ENCODE results near the gene MEF2C.

The MEF2C gene

DNA sequence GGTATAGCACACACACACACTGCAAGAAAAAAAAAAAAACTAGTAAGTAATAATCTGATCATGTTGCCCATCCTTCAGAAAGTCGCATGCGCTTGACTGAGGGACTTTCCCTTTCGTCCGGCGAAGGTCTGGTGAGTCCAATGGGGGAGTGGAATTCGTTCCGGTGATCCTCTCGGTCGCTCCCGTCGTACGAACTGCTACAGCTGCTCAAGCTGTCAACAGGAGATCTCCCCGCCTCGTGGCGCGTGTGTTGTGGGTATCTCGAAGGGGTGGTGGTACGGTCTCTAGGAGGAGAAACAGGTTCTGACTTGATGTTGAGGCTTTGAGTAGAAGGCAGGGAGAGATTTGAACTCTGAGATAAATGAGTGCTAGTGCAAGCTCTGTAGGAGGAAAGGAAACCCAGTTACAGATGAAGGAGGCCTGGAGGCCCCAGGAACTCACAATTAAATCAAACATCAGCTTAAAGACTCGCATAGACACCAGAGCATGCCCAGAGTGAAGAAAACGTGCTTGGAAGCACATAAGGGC lies 160.4 kb downstream of the MEF2C start:
- peaks cover 17 to 44% (median 40%) of the 10 kb centered on the region in 5 donors for H3K36me3 ChIP-seq (ENCODE audit: control insufficient read depth in 5 of 5, insufficient read depth in 5 of 5, low read length in 5 of 5)
- H3K27ac ChIP-seq (ENCODE audit: low read depth, low read length), result no peak overlapping the region
- no peaks in the 10 kb centered on the region for H3K27me3 ChIP-seq (ENCODE audit: control insufficient read depth in 5 of 5, insufficient read depth in 4 of 5, low read length in 5 of 5)
- H3K4me1 ChIP-seq (ENCODE audit: control insufficient read depth in 5 of 5, insufficient read depth in 5 of 5, low read length in 5 of 5), result no peaks in the 10 kb centered on the region
- no peak overlapping the region for H3K4me3 ChIP-seq (ENCODE audit: low read depth in 1 of 5, low read length in 5 of 5)
- no peaks in the 10 kb centered on the region for H3K9me3 ChIP-seq (ENCODE audit: control insufficient read depth in 5 of 5, low read length in 5 of 5)
- no peak overlapping the region for H3K9ac ChIP-seq (ENCODE audit: low read length in 5 of 5)

DNA sequence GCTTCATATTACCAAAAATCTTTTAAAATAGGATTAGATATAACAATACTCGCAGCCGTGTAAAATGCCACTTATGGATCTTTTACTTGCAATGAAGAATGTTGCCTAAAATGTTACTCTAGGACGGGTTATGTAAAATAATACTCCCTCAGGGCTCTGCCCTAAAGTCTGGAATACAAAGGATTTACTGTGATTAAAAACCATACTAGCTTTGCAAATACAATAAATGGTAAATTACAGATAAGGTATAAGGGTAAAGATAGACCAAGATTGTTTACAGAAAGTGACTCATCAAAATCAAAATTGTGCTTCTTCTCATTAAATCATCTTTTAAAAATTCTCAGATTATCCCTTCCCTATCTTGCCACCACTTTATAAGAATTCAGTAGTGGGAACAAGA lies 163.6 kb downstream of the MEF2C start:
- H3K4me3 ChIP-seq (ENCODE audit: low read depth in 1 of 5, low read length in 5 of 5), result no peak overlapping the region
- H3K36me3 ChIP-seq (ENCODE audit: control insufficient read depth in 5 of 5, insufficient read depth in 5 of 5, low read length in 5 of 5), result peaks cover 11 to 48% (median 26%) of the 10 kb centered on the region in 5 donors
- no peak overlapping the region for H3K9ac ChIP-seq (ENCODE audit: low read length in 5 of 5)
- no peaks in the 10 kb centered on the region for H3K27me3 ChIP-seq (ENCODE audit: control insufficient read depth in 5 of 5, insufficient read depth in 4 of 5, low read length in 5 of 5)
- no peak overlapping the region for H3K27ac ChIP-seq (ENCODE audit: low read depth, low read length)
- no peaks in the 10 kb centered on the region for H3K4me1 ChIP-seq (ENCODE audit: control insufficient read depth in 5 of 5, insufficient read depth in 5 of 5, low read length in 5 of 5)
- H3K9me3 ChIP-seq (ENCODE audit: control insufficient read depth in 5 of 5, low read length in 5 of 5), result no peaks in the 10 kb centered on the region

DNA sequence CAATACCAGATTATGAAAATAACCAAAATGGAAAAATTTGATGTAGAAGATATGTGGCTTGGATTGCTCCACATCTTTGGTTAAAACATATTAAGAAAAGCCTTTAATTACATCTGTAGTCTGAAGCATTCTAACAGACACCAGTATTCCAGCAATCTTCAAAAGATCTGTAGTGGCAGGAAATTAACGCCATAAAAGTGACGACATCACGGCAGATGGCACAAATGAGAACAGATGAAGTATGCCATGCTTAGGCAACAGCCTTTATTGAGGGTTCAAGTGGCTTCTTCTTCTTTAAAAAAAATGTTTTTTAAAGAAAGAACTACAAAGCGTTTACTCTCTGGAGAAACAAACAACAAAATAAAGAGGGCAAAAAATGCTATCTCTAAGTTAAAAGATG lies 164.2 kb downstream of the MEF2C start:
- H3K9me3 ChIP-seq (ENCODE audit: control insufficient read depth in 5 of 5, low read length in 5 of 5), result no peaks in the 10 kb centered on the region
- H3K27ac ChIP-seq (ENCODE audit: low read depth, low read length), result no peak overlapping the region

DNA sequence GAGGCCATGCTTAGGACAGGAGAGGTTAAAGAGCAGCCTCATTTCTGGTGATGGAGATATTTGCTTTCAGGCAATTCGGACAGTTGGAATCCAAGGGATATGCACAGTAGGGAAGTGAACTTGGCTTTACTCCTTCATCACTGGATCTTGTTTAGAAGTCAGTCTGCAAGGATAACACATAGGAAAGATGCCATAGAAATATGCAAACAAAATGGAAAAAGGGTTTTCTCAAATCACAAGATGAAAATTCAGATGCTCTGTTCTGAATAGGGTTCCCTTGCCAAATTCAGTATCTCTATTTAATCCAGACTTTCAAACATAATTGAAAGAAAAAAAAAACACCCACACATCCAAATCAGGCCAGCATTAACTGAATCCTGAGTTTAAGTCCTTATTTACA lies 166.9 kb downstream of the MEF2C start:
- no peak overlapping the region for H3K9ac ChIP-seq (ENCODE audit: low read length in 5 of 5)
- no peaks in the 10 kb centered on the region for H3K9me3 ChIP-seq (ENCODE audit: control insufficient read depth in 5 of 5, low read length in 5 of 5)
- peaks cover 5 to 30% (median 13%) of the 10 kb centered on the region in 5 donors for H3K36me3 ChIP-seq (ENCODE audit: control insufficient read depth in 5 of 5, insufficient read depth in 5 of 5, low read length in 5 of 5)
- no peaks in the 10 kb centered on the region for H3K4me1 ChIP-seq (ENCODE audit: control insufficient read depth in 5 of 5, insufficient read depth in 5 of 5, low read length in 5 of 5)
- H3K27ac ChIP-seq (ENCODE audit: low read depth, low read length), result no peak overlapping the region
- no peak overlapping the region for H3K4me3 ChIP-seq (ENCODE audit: low read depth in 1 of 5, low read length in 5 of 5)
- no peaks in the 10 kb centered on the region for H3K27me3 ChIP-seq (ENCODE audit: control insufficient read depth in 5 of 5, insufficient read depth in 4 of 5, low read length in 5 of 5)

More for the DNA sequence above, 164.2 kb downstream of the MEF2C start:
- H3K4me3 ChIP-seq (ENCODE audit: low read depth in 1 of 5, low read length in 5 of 5), result no peak overlapping the region
- no peaks in the 10 kb centered on the region for H3K4me1 ChIP-seq (ENCODE audit: control insufficient read depth in 5 of 5, insufficient read depth in 5 of 5, low read length in 5 of 5)
- H3K36me3 ChIP-seq (ENCODE audit: control insufficient read depth in 5 of 5, insufficient read depth in 5 of 5, low read length in 5 of 5), result peaks cover 11 to 48% (median 26%) of the 10 kb centered on the region in 5 donors
- H3K9ac ChIP-seq (ENCODE audit: low read length in 5 of 5), result no peak overlapping the region
- H3K27me3 ChIP-seq (ENCODE audit: control insufficient read depth in 5 of 5, insufficient read depth in 4 of 5, low read length in 5 of 5), result no peaks in the 10 kb centered on the region

DNA sequence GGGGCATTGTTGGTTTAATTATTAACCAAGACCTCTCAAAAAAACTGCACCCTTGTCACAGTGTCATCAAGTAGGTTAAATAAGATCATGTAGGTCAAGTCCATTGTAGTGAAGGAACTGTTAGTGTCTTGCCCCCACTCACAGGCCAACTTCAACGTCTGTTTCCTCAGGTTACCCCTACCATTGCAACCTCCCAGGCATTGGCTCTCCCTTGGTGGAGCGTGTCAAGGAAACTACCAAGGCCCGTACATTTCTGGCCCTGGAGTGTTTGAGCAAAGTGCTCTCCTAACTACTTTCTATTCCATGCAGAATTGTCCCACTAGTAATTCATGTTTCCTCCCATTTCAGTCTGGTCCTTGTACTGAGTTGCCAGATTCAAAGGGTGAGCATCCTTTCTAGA lies 167.5 kb downstream of the MEF2C start:
- no peak overlapping the region for H3K4me3 ChIP-seq (ENCODE audit: low read depth in 1 of 5, low read length in 5 of 5)
- no peaks in the 10 kb centered on the region for H3K9me3 ChIP-seq (ENCODE audit: control insufficient read depth in 5 of 5, low read length in 5 of 5)
- no peaks in the 10 kb centered on the region for H3K4me1 ChIP-seq (ENCODE audit: control insufficient read depth in 5 of 5, insufficient read depth in 5 of 5, low read length in 5 of 5)
- H3K36me3 ChIP-seq (ENCODE audit: control insufficient read depth in 5 of 5, insufficient read depth in 5 of 5, low read length in 5 of 5), result peaks cover 5 to 24% (median 8%) of the 10 kb centered on the region in 5 donors
- no peak overlapping the region for H3K9ac ChIP-seq (ENCODE audit: low read length in 5 of 5)
- H3K27me3 ChIP-seq (ENCODE audit: control insufficient read depth in 5 of 5, insufficient read depth in 4 of 5, low read length in 5 of 5), result no peaks in the 10 kb centered on the region
- H3K27ac ChIP-seq (ENCODE audit: low read depth, low read length), result no peak overlapping the region

DNA sequence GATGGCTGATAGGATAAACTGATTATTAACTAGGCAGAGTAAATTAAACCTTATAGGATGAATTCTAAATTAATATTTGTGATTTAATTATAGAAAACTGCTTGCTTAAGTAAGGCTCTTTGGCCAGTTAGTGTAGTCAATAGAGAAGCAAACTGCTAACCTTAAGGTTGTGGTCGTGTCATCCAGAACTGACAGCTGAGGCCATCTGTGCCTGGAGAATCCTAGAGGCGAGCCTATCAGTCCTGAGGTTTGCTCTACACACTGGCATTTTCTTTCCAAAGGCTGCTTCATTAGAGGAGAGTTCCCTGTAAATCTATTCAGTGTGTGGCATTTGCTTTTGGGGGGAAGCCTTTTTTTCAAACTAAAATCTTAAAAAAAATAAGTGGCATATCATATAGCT lies 169.2 kb downstream of the MEF2C start:
- Histone ChIP-seq H3K4me1 (ENCODE audit: control insufficient read depth in 5 of 5, insufficient read depth in 5 of 5, low read length in 5 of 5) (no peaks in the 10 kb centered on the region), H3K4me3 (ENCODE audit: low read depth in 1 of 5, low read length in 5 of 5) (no peak overlapping the region), H3K9me3 (ENCODE audit: control insufficient read depth in 5 of 5, low read length in 5 of 5) (no peaks in the 10 kb centered on the region), H3K27ac (ENCODE audit: low read depth, low read length) (no peak overlapping the region), H3K27me3 (ENCODE audit: control insufficient read depth in 5 of 5, insufficient read depth in 4 of 5, low read length in 5 of 5) (no peaks in the 10 kb centered on the region), H3K36me3 (ENCODE audit: control insufficient read depth in 5 of 5, insufficient read depth in 5 of 5, low read length in 5 of 5) (peaks cover 0 to 16% (median 8%) of the 10 kb centered on the region in 5 donors), H3K9ac (ENCODE audit: low read length in 5 of 5) (no peak overlapping the region)

DNA sequence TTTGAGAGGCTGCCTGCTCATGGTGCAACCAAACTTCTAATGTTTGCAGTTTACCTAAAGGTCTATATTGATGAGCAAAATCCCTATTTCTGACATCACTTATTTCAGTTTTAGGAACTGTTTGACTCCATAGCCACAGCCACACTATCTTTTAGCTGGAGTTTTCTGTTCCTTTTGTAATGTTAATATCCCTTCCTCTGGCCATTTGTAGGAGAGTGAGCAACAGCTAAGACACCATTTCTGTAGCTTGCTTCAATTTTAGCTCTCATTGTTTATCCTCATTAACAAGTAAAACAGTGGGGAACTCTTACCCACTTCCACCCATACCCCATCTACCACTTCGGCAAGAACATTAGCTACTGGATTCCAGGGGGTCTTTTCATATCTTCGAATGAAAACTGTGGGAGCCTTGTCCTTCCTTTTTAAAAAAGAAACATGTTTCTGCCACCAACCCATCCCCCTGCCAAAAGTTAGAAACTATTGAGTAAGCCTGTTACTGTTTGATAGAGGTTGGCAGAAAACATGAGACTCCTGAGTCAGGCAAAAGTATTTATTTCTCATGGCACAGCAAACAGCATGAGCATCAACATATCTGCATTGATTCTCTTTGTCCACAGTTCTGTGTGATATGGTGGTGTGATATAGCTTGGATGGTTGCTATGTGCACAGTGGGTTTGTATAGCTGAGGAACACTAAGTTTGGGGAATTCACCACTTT lies 174.1 kb downstream of the MEF2C start:
- Histone ChIP-seq H3K27me3 (ENCODE audit: control insufficient read depth in 5 of 5, insufficient read depth in 4 of 5, low read length in 5 of 5) (no peaks in the 10 kb centered on the region), H3K9me3 (ENCODE audit: control insufficient read depth in 5 of 5, low read length in 5 of 5) (no peaks in the 10 kb centered on the region), H3K36me3 (ENCODE audit: control insufficient read depth in 5 of 5, insufficient read depth in 5 of 5, low read length in 5 of 5) (no peaks in the 10 kb centered on the region), H3K4me1 (ENCODE audit: control insufficient read depth in 5 of 5, insufficient read depth in 5 of 5, low read length in 5 of 5) (no peaks in the 10 kb centered on the region), H3K4me3 (ENCODE audit: low read depth in 1 of 5, low read length in 5 of 5) (no peak overlapping the region), H3K27ac (ENCODE audit: low read depth, low read length) (no peak overlapping the region), H3K9ac (ENCODE audit: low read length in 5 of 5) (no peak overlapping the region)

DNA sequence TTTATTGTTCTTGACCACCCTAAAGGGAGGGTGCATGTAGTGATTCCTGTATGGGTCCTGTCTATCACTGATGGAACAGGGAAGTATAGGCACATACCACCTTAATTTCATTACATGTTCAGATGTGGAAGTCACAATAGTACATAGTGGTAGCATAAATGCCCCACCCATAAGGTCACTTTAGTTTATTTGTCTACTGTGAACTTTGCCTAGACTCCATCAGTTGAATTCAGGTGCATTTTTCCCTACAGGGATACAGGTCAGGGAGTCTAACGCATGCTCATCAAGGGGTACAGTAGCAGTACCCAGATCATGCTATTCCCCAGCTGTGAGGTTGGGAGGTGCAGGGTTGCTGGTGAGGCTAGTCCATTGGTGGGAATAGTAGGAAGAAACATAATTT lies 175.0 kb downstream of the MEF2C start:
- Histone ChIP-seq H3K36me3 (ENCODE audit: control insufficient read depth in 5 of 5, insufficient read depth in 5 of 5, low read length in 5 of 5) (no peaks in the 10 kb centered on the region), H3K9ac (ENCODE audit: low read length in 5 of 5) (no peak overlapping the region)

DNA sequence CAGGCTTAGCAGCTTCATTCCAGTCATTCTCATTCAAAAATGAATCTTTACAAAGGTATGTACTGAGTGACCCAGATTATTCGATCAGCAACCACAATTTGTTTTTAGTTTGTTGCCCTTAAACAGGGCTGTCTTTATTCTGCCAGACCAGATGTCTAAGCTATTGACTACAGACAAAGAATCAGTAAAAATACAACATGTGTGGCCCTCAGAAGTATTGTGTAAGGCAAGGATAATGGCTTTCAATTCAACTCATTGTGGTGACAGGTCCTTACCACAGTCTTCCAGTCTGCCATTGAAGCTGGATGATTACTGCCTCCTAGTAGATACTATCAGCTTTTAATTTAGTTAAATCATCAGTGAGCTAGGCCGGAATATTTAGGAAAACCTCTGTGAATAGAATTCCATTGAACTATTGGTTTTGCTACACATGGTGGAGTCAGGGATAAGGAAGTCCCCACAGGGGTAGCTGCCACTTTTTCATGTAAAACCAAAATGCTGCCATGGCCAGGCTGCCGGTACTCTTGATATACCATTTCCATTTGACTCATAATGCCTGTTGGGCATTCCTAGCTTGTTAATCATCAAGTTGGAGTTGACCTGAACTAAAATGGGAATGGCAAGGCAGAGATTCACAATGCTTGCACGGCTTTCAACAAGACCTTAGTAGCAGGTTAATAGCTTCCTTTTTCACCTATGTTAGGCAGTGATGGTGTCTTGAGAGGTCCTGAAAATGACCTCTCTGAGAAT lies 175.6 kb downstream of the MEF2C start:
- Histone ChIP-seq H3K27ac (ENCODE audit: low read depth, low read length) (no peak overlapping the region), H3K9me3 (ENCODE audit: control insufficient read depth in 5 of 5, low read length in 5 of 5) (no peaks in the 10 kb centered on the region), H3K27me3 (ENCODE audit: control insufficient read depth in 5 of 5, insufficient read depth in 4 of 5, low read length in 5 of 5) (peaks cover 0 to under 1% (median 0%) of the 10 kb centered on the region in 5 donors), H3K36me3 (ENCODE audit: control insufficient read depth in 5 of 5, insufficient read depth in 5 of 5, low read length in 5 of 5) (no peaks in the 10 kb centered on the region), H3K9ac (ENCODE audit: low read length in 5 of 5) (no peak overlapping the region), H3K4me1 (ENCODE audit: control insufficient read depth in 5 of 5, insufficient read depth in 5 of 5, low read length in 5 of 5) (no peaks in the 10 kb centered on the region), H3K4me3 (ENCODE audit: low read depth in 1 of 5, low read length in 5 of 5) (no peak overlapping the region)

More for the DNA sequence above, 175.0 kb downstream of the MEF2C start:
- Histone ChIP-seq H3K4me1 (ENCODE audit: control insufficient read depth in 5 of 5, insufficient read depth in 5 of 5, low read length in 5 of 5) (no peaks in the 10 kb centered on the region), H3K4me3 (ENCODE audit: low read depth in 1 of 5, low read length in 5 of 5) (no peak overlapping the region), H3K27me3 (ENCODE audit: control insufficient read depth in 5 of 5, insufficient read depth in 4 of 5, low read length in 5 of 5) (no peaks in the 10 kb centered on the region), H3K27ac (ENCODE audit: low read depth, low read length) (no peak overlapping the region), H3K9me3 (ENCODE audit: control insufficient read depth in 5 of 5, low read length in 5 of 5) (no peaks in the 10 kb centered on the region)

DNA sequence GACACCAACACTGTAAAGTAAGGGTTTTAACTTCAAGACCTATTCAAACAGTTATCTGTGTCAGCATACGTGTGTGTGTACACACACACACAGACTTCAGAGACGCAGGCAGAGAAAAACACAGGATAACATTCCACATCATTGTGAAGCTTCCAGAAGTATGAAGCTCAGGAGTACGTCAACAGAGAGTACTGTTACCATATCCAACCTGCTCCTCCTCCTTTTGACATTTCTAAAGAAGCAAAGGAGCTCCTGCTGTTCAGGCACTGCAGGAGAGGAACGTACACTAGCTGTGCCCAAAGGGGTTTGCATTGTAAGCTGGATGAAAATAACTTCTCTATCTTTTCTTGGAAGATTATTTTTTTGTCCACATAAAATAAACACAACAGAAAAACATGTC lies 180.7 kb downstream of the MEF2C start:
- Histone ChIP-seq H3K4me1 (ENCODE audit: control insufficient read depth in 5 of 5, insufficient read depth in 5 of 5, low read length in 5 of 5) (no peaks in the 10 kb centered on the region), H3K9me3 (ENCODE audit: control insufficient read depth in 5 of 5, low read length in 5 of 5) (no peaks in the 10 kb centered on the region), H3K9ac (ENCODE audit: low read length in 5 of 5) (no peak overlapping the region), H3K27me3 (ENCODE audit: control insufficient read depth in 5 of 5, insufficient read depth in 4 of 5, low read length in 5 of 5) (peaks cover 3 to 14% (median 5%) of the 10 kb centered on the region in 5 donors), H3K4me3 (ENCODE audit: low read depth in 1 of 5, low read length in 5 of 5) (no peak overlapping the region), H3K36me3 (ENCODE audit: control insufficient read depth in 5 of 5, insufficient read depth in 5 of 5, low read length in 5 of 5) (no peaks in the 10 kb centered on the region), H3K27ac (ENCODE audit: low read depth, low read length) (no peak overlapping the region)
